ENCODE results near the gene HJURP.

The HJURP gene

GRCh38 chr2:233802132-233802815 is 52.1 kb downstream of the HJURP start:
- Histone ChIP-seq H3K36me3 (ENCODE audit: control insufficient read depth, insufficient read depth, low read length) (no peaks in the 10 kb centered on the region), H3K4me3 (ENCODE audit: insufficient read depth, low read depth, low read length) (no peak overlapping the region), H3K4me1 (ENCODE audit: control insufficient read depth, insufficient read depth, low read length) (no peaks in the 10 kb centered on the region), H3K27me3 (ENCODE audit: control insufficient read depth, insufficient read depth, low read length, poor library complexity, severe bottlenecking) (no peaks in the 10 kb centered on the region), H3K9me3 (ENCODE audit: control insufficient read depth, low read length) (no peaks in the 10 kb centered on the region), H3K27ac (ENCODE audit: insufficient read depth, low read depth, low read length, poor library complexity, severe bottlenecking) (no peak overlapping the region)
- WGBS, 2 experiments: 87 to 88% methylated on average over 3 of the region's 3 CpGs

GRCh38 chr2:233801357-233802131 is 52.8 kb downstream of the HJURP start:
- no peak overlapping the region for H3K4me3 ChIP-seq (ENCODE audit: insufficient read depth, low read depth, low read length)
- H3K27me3 ChIP-seq (ENCODE audit: control insufficient read depth, insufficient read depth, low read length, poor library complexity, severe bottlenecking): no peaks in the 10 kb centered on the region
- no peaks in the 10 kb centered on the region for H3K36me3 ChIP-seq (ENCODE audit: control insufficient read depth, insufficient read depth, low read length)
- no peak overlapping the region for H3K27ac ChIP-seq (ENCODE audit: insufficient read depth, low read depth, low read length, poor library complexity, severe bottlenecking)
- WGBS, 2 experiments: 89 to 96% methylated on average over 8 to 9 of the region's 9 CpGs
- H3K4me1 ChIP-seq (ENCODE audit: control insufficient read depth, insufficient read depth, low read length): no peaks in the 10 kb centered on the region
- H3K9me3 ChIP-seq (ENCODE audit: control insufficient read depth, low read length): no peaks in the 10 kb centered on the region

- H3K27ac ChIP-seq (ENCODE audit: insufficient read depth, low read depth, low read length, poor library complexity, severe bottlenecking): no peak overlapping the region
- H3K27me3 ChIP-seq (ENCODE audit: control insufficient read depth, insufficient read depth, low read length, poor library complexity, severe bottlenecking): no peaks in the 10 kb centered on the region
- no peak overlapping the region for H3K4me3 ChIP-seq (ENCODE audit: insufficient read depth, low read depth, low read length)
- H3K9me3 ChIP-seq (ENCODE audit: control insufficient read depth, low read length): no peaks in the 10 kb centered on the region
- H3K36me3 ChIP-seq (ENCODE audit: control insufficient read depth, insufficient read depth, low read length): no peaks in the 10 kb centered on the region
- WGBS, 2 experiments: 92 to 93% methylated on average over 7 of the region's 7 CpGs
- no peaks in the 10 kb centered on the region for H3K4me1 ChIP-seq (ENCODE audit: control insufficient read depth, insufficient read depth, low read length)
Observed at GRCh38 chr2:233800208-233800607, 54.1 kb downstream of the HJURP start.

GRCh38 chr2:233799716-233800115 is 54.6 kb downstream of the HJURP start:
- Histone ChIP-seq H3K36me3 (ENCODE audit: control insufficient read depth, insufficient read depth, low read length) (no peaks in the 10 kb centered on the region), H3K27ac (ENCODE audit: insufficient read depth, low read depth, low read length, poor library complexity, severe bottlenecking) (no peak overlapping the region), H3K4me3 (ENCODE audit: insufficient read depth, low read depth, low read length) (no peak overlapping the region), H3K27me3 (ENCODE audit: control insufficient read depth, insufficient read depth, low read length, poor library complexity, severe bottlenecking) (no peaks in the 10 kb centered on the region), H3K4me1 (ENCODE audit: control insufficient read depth, insufficient read depth, low read length) (no peaks in the 10 kb centered on the region), H3K9me3 (ENCODE audit: control insufficient read depth, low read length) (no peaks in the 10 kb centered on the region)
- WGBS, 2 experiments: 75 to 76% methylated on average over 5 of the region's 5 CpGs

DNA sequence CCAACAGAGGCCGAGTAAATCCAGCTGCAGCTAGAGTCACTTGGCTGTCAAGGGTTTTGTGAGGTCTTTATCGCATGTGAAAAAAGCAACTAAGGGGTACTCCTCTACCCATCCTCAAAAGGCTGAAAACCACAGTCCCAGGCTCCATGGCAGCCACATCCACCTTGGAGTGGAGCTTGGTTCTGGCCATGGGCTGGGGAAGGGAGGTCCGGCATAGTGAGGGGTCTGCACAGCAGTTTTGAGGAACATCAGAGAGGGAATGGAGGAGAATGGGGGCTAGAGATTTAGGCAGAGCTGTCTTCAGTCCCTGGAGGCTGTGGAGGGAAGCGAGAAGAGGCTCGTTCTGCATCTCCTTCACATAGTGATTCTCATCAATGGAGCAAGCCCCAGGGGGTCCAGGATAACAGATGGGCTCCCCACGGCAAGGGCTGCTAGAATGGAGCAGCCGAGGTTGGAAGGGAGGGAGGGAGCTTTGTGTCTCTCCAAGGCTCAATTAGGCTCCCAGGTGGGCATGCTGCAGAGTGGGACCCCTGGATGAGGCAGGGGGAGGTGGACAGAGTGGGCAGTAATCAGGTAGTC is 55.2 kb downstream of the HJURP start:
- WGBS, 2 experiments: 62 to 64% methylated on average over 7 of the region's 7 CpGs
- Histone ChIP-seq H3K4me3 (ENCODE audit: insufficient read depth, low read depth, low read length) (no peak overlapping the region), H3K27ac (ENCODE audit: insufficient read depth, low read depth, low read length, poor library complexity, severe bottlenecking) (no peak overlapping the region), H3K36me3 (ENCODE audit: control insufficient read depth, insufficient read depth, low read length) (no peaks in the 10 kb centered on the region), H3K27me3 (ENCODE audit: control insufficient read depth, insufficient read depth, low read length, poor library complexity, severe bottlenecking) (no peaks in the 10 kb centered on the region), H3K4me1 (ENCODE audit: control insufficient read depth, insufficient read depth, low read length) (no peaks in the 10 kb centered on the region), H3K9me3 (ENCODE audit: control insufficient read depth, low read length) (no peaks in the 10 kb centered on the region)

GRCh38 chr2:233798335-233799086 is 55.8 kb downstream of the HJURP start:
- Histone ChIP-seq H3K4me1 (ENCODE audit: control insufficient read depth, insufficient read depth, low read length) (no peaks in the 10 kb centered on the region), H3K4me3 (ENCODE audit: insufficient read depth, low read depth, low read length) (no peak overlapping the region), H3K9me3 (ENCODE audit: control insufficient read depth, low read length) (no peaks in the 10 kb centered on the region), H3K36me3 (ENCODE audit: control insufficient read depth, insufficient read depth, low read length) (no peaks in the 10 kb centered on the region), H3K27me3 (ENCODE audit: control insufficient read depth, insufficient read depth, low read length, poor library complexity, severe bottlenecking) (no peaks in the 10 kb centered on the region), H3K27ac (ENCODE audit: insufficient read depth, low read depth, low read length, poor library complexity, severe bottlenecking) (no peak overlapping the region)
- 91 to 93% methylated on average over 14 of the region's 14 CpGs for WGBS, 2 experiments

GRCh38 chr2:233796254-233796653 is 58.1 kb downstream of the HJURP start:
- Histone ChIP-seq H3K4me1 (ENCODE audit: control insufficient read depth, insufficient read depth, low read length) (no peaks in the 10 kb centered on the region), H3K27ac (ENCODE audit: insufficient read depth, low read depth, low read length, poor library complexity, severe bottlenecking) (no peak overlapping the region), H3K36me3 (ENCODE audit: control insufficient read depth, insufficient read depth, low read length) (no peaks in the 10 kb centered on the region), H3K9me3 (ENCODE audit: control insufficient read depth, low read length) (no peaks in the 10 kb centered on the region), H3K27me3 (ENCODE audit: control insufficient read depth, insufficient read depth, low read length, poor library complexity, severe bottlenecking) (no peaks in the 10 kb centered on the region), H3K4me3 (ENCODE audit: insufficient read depth, low read depth, low read length) (no peak overlapping the region)
- WGBS, 2 experiments: 92 to 93% methylated on average over 9 of the region's 9 CpGs

DNA sequence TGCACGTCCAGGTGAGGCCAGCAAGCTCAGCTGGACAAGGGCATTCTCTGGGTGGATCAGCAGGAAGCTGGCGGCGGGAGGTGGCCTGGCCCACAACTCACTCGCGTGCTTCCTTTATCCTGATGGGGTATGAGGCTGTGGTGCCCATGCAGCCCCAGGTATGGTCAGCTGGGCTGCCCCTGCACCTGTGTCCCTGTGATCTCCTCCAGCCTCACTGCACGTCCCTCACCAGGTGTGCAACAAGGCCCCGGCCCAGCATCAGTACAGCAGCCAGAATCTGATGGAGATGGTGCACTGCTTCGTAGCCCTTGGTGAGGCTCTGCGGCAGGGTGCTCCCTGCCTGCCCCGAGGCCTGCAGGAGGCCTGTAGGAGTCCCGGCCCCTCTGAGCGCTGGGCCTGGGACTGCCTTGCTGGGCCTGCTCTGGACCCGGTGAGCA is 58.6 kb downstream of the HJURP start:
- 93 to 94% methylated on average over 13 of the region's 13 CpGs for WGBS, 2 experiments
- H3K4me1 ChIP-seq (ENCODE audit: control insufficient read depth, insufficient read depth, low read length): no peaks in the 10 kb centered on the region
- no peaks in the 10 kb centered on the region for H3K27me3 ChIP-seq (ENCODE audit: control insufficient read depth, insufficient read depth, low read length, poor library complexity, severe bottlenecking)
- no peak overlapping the region for H3K27ac ChIP-seq (ENCODE audit: insufficient read depth, low read depth, low read length, poor library complexity, severe bottlenecking)
- H3K36me3 ChIP-seq (ENCODE audit: control insufficient read depth, insufficient read depth, low read length): no peaks in the 10 kb centered on the region
- no peak overlapping the region for H3K4me3 ChIP-seq (ENCODE audit: insufficient read depth, low read depth, low read length)
- H3K9me3 ChIP-seq (ENCODE audit: control insufficient read depth, low read length): no peaks in the 10 kb centered on the region

DNA sequence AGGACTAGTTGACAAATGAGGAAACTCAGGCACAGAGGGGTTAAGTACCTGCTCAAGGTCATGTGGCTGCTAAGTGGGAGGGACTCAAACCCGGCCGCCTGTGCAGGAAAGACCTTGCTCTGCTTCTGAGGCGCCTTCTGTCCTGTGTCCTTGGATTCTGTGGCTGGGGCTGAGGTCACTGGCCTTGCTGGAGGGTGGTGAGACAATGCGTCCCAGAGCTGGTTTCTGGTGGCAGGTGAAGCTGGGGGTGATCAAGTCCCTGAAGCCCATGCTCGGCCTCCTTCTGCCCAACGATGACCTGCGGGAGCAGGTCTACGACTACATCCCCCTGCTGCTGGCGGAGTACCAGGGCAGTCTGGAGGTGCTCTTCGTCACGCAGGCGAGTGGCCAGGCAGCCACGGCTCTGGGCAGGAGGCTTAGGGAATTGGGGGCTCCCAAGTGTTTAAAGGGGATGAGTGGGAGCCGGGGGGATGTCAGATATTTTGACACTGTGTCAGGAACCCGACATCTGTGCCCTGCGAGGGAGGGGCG is 60.1 kb downstream of the HJURP start:
- Histone ChIP-seq H3K4me1 (ENCODE audit: control insufficient read depth, insufficient read depth, low read length) (no peaks in the 10 kb centered on the region), H3K27me3 (ENCODE audit: control insufficient read depth, insufficient read depth, low read length, poor library complexity, severe bottlenecking) (no peaks in the 10 kb centered on the region), H3K27ac (ENCODE audit: insufficient read depth, low read depth, low read length, poor library complexity, severe bottlenecking) (no peak overlapping the region), H3K9me3 (ENCODE audit: control insufficient read depth, low read length) (no peaks in the 10 kb centered on the region), H3K4me3 (ENCODE audit: insufficient read depth, low read depth, low read length) (no peak overlapping the region), H3K36me3 (ENCODE audit: control insufficient read depth, insufficient read depth, low read length) (no peaks in the 10 kb centered on the region)
- 92 to 93% methylated on average over 17 of the region's 17 CpGs for WGBS, 2 experiments

All from ectodermal cell (in vitro differentiated cells).